ENCODE results near the gene TRIAP1.
A peak's percentile ranks its signal among the peaks of the same experiment; 100 is the strongest.
"Not testable (repeated sequence)": the region's sequence is repeated elsewhere in the genome, so short reads cannot be mapped to it uniquely, and the experiment has no call there.

The TRIAP1 gene

DNA sequence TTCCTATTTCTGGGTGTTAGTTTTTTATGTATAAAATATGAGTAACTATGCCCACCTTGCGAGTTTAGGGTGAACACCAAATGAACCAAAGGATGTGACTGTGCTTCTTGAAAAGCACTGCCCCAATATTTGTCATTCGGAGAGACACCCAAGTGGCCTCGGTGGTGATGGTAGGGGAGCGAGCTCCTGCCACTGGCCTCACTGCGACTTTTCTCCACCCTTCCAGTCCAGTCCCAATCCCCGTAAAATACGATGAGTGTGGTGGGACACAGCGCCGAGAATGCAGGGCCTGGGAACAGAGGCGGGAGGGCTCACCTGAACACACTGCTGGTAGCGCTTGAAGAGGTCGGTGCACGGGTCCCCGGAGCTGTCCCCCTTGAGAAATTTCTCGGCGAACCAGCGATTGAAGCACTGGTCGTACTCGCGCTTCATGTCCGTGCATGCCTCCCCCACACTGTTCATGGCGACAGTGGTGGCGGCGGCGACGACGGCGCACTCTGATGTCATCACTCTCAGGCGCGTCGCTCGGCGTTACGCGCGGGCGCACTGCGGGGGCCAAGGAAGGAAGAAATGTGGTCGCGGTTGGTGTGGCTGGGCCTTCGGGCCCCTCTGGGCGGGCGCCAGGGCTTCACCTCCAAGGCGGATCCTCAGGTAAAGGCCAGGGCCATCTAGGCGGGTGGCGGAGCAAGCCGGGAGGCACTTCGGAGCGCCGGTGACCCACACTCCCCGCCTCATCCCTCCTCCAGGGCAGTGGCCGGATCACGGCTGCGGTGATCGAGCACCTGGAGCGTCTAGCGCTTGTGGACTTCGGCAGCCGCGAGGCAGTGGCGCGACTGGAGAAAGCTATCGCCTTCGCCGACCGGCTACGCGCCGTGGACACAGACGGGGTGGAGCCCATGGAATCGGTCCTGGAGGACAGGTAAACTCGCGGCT is at the start of gene TRIAP1, which contains the start of gene GATC:
TRIAP1 (minus strand) TSS at position 474 of the 933 bp plus-strand sequence; CDS start at position 462, 12 bp downstream.
GATC (plus strand) TSS at position 534 of the 933 bp plus-strand sequence; CDS start at position 571, 37 bp downstream.
- peak; percentile 91 for DNase-seq

- no peak for DNase-seq
Measured at GRCh38 chr12:120495186-120495730, 49.1 kb upstream of the TRIAP1 start.

DNA sequence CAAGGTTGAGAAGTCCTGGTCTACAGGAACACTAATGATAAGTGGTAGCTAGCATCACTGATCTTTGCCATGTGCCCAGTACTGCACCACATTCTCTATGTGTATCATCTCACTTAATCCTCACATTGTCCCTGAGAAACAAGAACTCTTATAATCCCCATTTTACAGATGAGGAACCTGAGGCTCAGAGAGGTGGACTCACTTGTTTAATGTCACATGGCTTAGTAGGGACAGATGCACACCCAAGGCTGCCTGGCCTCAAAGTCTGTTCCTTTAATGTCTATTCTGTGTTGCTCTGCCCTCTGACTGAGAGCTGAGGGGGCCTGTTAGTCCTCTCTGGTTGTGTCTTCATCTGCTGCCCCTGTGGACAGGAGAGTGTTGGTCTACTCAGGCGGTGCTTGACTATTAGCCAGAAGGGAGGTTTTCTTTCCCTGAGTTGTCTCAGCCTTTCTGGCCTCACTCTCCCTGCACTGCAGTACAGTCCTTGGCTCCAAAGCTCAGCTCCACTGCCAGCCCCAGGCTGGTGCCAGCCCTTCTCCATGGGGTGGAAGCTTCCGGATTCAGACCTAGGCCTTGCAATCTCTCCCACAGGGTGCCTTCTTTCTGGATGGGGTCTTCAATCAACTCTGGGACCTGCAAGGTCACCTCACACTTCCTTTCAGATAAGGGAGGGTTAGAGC is 44.8 kb upstream of the TRIAP1 start:
- DNase-seq: no peak

DNA sequence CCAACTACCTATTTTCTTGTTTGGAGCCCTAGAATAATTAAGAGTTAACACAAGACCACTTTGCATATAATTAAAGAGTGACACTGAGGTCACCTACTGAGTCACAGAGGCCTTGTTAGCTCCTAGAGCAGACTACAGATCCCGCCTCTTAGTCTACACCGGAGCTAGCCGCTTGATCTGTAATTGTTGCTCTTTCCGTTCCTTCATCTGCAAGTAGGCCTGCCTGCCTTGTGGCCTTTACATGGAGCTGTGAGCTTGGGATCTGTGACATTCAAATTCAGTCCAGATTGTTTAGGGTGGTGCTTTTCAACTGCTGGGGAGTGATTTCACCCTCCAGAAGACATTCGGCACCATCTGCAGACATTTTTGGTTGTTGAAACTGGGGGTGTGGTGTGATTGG is 44.1 kb upstream of the TRIAP1 start:
- DNase-seq: no peak

- no peak for DNase-seq
Measured at GRCh38 chr12:120489018-120489417, 42.8 kb upstream of the TRIAP1 start.

DNA sequence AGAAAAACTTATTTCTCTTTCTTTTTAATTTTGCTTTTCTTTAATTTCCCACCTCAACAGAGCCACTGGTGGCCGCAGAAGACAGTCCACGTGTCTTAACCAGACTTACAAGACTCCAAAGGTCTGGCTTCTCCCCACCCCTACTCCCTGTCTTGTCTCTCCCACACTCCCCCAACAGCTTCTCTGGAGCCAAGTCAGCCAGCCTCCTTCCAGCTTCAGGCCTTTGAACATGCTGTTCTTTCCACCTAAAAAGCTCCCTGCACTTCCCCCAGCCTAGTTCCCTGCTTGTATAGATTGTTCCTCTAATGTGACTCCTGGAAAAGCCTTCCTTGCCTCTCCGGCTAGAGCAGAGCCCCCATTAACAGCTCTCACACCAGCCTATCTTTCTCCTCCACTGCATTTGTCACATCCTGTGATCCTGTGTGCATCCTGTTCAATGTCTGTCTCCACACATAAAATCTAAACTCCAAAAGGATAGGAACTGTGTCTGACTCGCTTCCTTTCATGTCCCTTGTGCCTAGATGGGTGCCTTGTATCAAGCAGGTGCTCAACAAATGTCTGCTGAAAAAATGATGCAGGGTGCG is 42.0 kb upstream of the TRIAP1 start:
- DNase-seq: no peak

DNA sequence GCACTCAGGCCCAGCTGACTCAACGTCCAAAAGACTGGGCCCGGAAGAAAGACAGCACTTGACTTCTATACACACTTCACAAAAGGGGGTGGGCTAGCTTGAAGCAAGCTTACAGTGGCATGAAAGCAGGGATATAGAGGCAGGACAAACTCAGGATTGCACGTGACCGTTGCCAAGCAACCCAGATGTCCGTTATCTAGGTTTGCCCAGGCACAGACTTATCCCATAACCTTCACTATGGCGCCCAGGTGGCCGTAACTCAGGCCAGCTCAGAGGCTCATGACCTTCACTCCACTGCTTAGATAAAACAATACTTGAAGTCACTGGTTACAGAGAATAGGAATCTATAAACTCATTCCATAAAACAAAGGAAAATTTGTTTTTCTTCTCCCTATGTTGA is 41.4 kb upstream of the TRIAP1 start:
- DNase-seq: not testable (repeated sequence)

- no peak for DNase-seq
Measured at GRCh38 chr12:120485961-120486881, 40.0 kb upstream of the TRIAP1 start.

DNA sequence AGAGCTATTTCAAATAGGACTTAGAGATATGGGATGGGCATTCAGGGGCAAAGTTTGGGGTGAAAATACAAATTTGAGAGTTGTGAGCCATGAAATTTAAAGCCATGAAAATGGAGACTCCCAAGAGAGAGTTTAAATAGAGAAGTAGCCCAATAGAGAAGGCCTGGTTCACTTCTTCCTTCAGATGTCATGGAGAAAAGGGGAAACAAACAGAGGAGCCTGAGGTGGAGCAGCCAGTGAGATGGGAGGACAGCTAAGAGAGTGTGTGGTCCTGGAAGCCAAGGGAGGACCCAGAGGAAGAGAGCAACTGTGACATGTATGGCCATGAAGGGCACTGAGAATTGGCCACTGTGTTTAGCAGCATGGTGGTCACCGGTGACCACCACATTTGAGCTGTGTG is 37.4 kb upstream of the TRIAP1 start:
- no peak for DNase-seq

DNA sequence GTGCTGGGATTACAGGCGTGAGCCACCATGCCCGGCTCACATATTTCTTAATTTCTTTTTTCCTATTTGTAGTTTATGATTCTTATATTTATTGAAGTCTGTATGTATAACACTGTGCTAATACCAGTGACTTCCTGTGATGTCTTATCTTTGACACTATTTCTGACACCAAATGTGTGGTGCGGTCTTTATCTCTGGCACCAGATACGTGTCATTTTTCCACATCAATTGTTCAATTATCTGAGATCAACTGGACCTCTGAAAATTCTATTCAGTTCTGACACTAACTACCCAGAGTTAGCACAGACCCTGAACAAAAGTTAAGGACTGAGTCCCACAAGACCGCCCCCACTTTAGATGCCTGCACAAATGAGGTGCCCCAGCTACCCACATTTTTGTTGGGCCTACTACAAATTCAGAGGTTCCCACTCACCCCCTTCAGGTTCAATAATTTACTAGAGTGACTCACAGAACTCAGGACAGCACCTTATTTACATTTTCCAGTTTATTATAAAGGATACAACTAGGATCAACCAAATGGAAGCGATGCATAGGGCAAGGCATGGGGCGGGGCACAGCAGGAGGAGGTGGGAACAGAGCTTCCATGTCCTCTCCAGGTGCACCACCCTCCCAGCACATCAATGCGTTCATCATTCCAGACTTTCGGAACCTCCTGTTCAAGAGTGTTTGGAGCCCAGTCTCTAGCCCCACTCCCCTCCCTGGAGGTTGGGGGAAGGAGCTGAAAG is 35.0 kb upstream of the TRIAP1 start:
- no peak for DNase-seq

- no peak for DNase-seq
Measured at GRCh38 chr12:120480211-120480610, 34.0 kb upstream of the TRIAP1 start.

GRCh38 chr12:120479458-120479857 is 33.3 kb upstream of the TRIAP1 start:
- DNase-seq: no peak

DNA sequence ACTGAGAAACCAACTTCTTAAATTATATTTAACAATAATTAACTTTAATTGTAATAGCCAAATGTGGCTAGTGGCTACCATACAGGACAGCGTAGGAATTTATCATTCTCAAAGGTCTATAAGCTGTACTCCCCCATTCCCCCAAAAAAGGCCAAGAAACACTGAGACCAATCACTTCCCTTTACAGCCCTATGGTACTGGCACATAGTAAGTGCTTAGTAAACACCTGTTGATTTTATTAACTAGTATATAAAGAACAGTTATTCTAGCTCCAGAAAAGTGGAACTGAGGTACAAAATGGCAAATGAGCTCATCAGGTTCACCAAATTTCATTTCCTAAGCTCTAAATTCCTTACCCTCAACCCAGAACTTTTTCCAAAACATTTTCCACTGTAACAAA is 29.5 kb upstream of the TRIAP1 start:
- no peak for DNase-seq

GRCh38 chr12:120474616-120474960 is 28.4 kb upstream of the TRIAP1 start:
- DNase-seq: no peak

GRCh38 chr12:120473807-120474615 is 27.8 kb upstream of the TRIAP1 start:
- DNase-seq: no peak

- no peak for DNase-seq
Measured at GRCh38 chr12:120472521-120472920, 26.3 kb upstream of the TRIAP1 start.

- DNase-seq: no peak
Measured at GRCh38 chr12:120470150-120470784, 24.1 kb upstream of the TRIAP1 start.

DNA sequence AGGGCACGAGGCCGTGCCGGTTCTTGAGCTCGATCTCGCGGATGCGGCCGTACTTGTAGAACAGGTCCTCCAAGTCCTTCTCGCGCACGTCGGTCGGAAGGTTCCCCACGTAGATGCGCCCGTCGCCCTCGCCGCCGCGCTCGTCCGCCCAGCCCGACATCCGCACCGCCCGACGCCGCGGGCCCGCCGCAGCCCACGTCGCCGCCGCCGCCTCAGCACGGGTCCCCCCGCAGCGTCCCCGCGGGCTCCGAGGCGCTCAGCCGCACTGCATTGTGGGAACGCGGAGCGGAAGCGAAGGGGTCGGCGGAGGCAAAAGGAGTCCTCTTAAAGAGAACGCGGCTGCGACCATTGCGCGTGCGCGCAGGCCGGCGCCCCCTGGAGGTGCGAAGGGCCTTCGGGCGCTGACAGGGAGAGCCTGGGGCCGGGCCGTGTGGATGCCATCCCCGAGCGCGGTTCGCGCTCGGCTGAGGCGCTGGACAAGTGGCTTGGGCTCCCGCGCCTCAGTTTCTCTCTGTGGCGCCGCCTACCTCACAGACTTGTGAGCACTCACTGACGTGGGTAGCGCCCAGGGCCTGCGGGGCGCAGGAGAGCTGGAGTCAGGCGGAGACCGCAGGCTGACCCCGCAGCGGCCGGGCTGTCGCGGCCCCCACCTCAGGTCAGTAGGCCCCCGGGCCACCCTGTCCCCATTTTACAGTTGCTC is 23.4 kb upstream of the TRIAP1 start, which contains the start of gene SRSF9:
SRSF9 (minus strand) TSS at position 299 of the 700 bp plus-strand sequence; CDS start at position 160, 139 bp downstream.
- peak; percentile 97 for DNase-seq

- peak; percentile 55 for DNase-seq
Measured at GRCh38 chr12:120468821-120469449, 22.8 kb upstream of the TRIAP1 start.

Measured in activated naive CD4-positive, alpha-beta T cell treated with Interleukin-2 at 50 U/mL for 16 hours (primary cell).